Lower lobe of right lung (tissue), 2 donors: Measurements from ENCODE around the gene NEUROG3. TPM values are rescaled to one million over a fixed set of nuclear protein-coding genes. Genes with fewer than 3 reads are reported as not detected.

Experiments
- ATAC-seq, 2 donors: fragments of 200-7000 bp; cut with Tn5 transposase; one replicate each; pipeline ENCODE4 v1.9.1; 2020 to 2022; ENCODE audit warnings: mild to moderate bottlenecking in 2 of 2, moderate library complexity in 2 of 2
- DNase-seq: peaks from one replicate; pipeline ENCODE4 v3.0.0-alpha.2; 2020
- H3K27ac ChIP-seq: fragments of 200-600 bp; one replicate; pipeline ENCODE4 v1.8.0; 2022
- H3K27me3 ChIP-seq: fragments of 200-600 bp; one replicate; pipeline ENCODE4 v1.8.0; 2022; ENCODE audit warnings: low read depth
- H3K36me3 ChIP-seq: fragments of 200-600 bp; one replicate; pipeline ENCODE4 v1.8.0; 2022; ENCODE audit warnings: mild to moderate bottlenecking
- H3K4me1 ChIP-seq: fragments of 200-600 bp; one replicate; pipeline ENCODE4 v1.8.0; 2022
- H3K4me3 ChIP-seq: fragments of 200-600 bp; one replicate; pipeline ENCODE4 v1.8.0; 2022; ENCODE audit warnings: mild to moderate bottlenecking
- H3K9me3 ChIP-seq: fragments of 200-600 bp; one replicate; pipeline ENCODE4 v1.8.0; 2022
- CTCF ChIP-seq: fragments of 200-600 bp; IDR thresholded peaks from one replicate; pipeline ENCODE4 v1.8.0; 2022; ENCODE audit warnings: antibody characterized with exemption, mild to moderate bottlenecking
- intact Hi-C: fragments of 100-400 bp; cut with DNase I; formaldehyde crosslinking; loops from one replicate; pipeline ENCODE4 v1.11.0; 2022
- long read RNA-seq: library from polyadenylated mRNA; unstranded; transcript quantifications from one replicate; pipeline ENCODE4 v2.0.0, GENCODE V29; 2021
- total RNA-seq: library from RNA; stranded (reverse); fragmentation: NEBNext Ultra II Directional; extraction: Animal tissue kit (Norgen Biotek cat#: 25700); gene quantifications from one replicate; pipeline ENCODE4 v1.2.1, GENCODE V29; 2021
- donor health status: DM: no; HTN: yes; CAD: no; lungs with severe emphysema.

NEUROG3 gene
- total RNA-seq, result not detected
- long read RNA-seq, partial matches to known transcripts, result 0 of 1 reads
- long read RNA-seq, other reads (novel, unspliced or antisense), result 1 of 1 reads

GRCh38 chr10:69573056-69573806, at the start of gene NEUROG3:
NEUROG3 (minus strand) TSS chr10:69573422; CDS start chr10:69573043, 379 bp downstream.
- peak in 1 of 2 donors; percentile 38 for ATAC-seq
- Histone ChIP-seq H3K4me3 (peak within 1 kb of the TSS; percentile 38), H3K9me3 (no peaks in the 10 kb centered on the region)

DNA sequence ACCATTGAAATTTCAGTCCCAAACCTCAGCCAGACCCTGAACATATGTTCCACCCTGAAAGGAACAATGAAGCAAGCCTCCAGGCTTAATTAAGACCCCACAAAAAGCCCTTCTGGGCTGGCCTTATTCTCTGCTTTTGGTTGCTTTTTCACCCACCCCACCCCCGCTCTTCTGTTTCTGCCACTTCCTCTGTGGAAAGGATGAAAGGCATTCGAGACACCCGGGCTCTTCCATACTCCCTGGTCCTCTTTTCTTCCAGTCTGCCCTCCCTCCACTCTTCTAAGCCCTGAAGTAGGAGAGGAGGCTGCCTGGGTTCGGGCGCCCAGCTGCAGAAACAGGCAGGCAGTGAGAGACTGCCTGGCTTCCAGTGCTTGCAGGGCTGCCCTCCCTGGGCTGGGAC, 47.4 kb upstream of the NEUROG3 start:
- no peaks in the 10 kb centered on the region for H3K27me3 ChIP-seq
- no peaks in the 10 kb centered on the region for H3K9me3 ChIP-seq
- TF ChIP-seq CTCF, result no peak
- H3K4me1 ChIP-seq, result no peaks in the 10 kb centered on the region
- no peak overlapping the region for H3K27ac ChIP-seq
- H3K4me3 ChIP-seq, result no peak overlapping the region
- ATAC-seq (no peak), DNase-seq (no peak)
- intact Hi-C loops, result no loop called here
- no peaks in the 10 kb centered on the region for H3K36me3 ChIP-seq

More at GRCh38 chr10:69573056-69573806, at the start of gene NEUROG3:
- DNase-seq, result no peak
- intact Hi-C loops, result no loop called here
- no peak for TF ChIP-seq CTCF
- Histone ChIP-seq H3K4me1 (peaks cover 18% of the 10 kb centered on the region), H3K36me3 (no peaks in the 10 kb centered on the region), H3K27ac (no peak within 1 kb of the TSS), H3K27me3 (peaks cover 98% of the 10 kb centered on the region)

DNA sequence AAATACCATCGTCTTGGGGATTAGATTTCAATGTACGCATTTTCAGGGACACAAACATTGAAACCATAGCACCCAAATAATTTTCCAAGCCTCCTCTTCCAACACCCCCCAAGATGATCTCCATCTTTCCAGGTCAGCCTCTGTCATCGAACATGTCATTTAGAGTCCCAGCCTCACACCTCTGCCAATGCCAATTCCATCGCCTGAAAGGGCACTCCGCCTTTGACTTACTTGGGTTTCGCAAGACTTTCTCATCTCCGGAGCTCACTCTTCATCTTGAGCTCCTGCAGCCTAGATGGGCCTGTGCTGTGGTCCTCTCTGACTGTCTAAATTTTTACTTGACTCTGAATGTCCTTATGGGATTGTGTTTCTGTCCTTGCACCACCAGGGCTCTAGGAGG, 46.4 kb upstream of the NEUROG3 start:
- intact Hi-C loops, result no loop called here
- no peak for TF ChIP-seq CTCF
- Histone ChIP-seq H3K27me3 (no peaks in the 10 kb centered on the region), H3K36me3 (no peaks in the 10 kb centered on the region), H3K4me3 (no peak overlapping the region), H3K27ac (no peak overlapping the region), H3K9me3 (no peaks in the 10 kb centered on the region), H3K4me1 (no peaks in the 10 kb centered on the region)
- DNase-seq (no peak), ATAC-seq (no peak)

- no peak for TF ChIP-seq CTCF
- DNase-seq (no peak), ATAC-seq (no peak)
- no peak overlapping the region for H3K27ac ChIP-seq
- no peaks in the 10 kb centered on the region for H3K9me3 ChIP-seq
- no peaks in the 10 kb centered on the region for H3K27me3 ChIP-seq
- no peaks in the 10 kb centered on the region for H3K36me3 ChIP-seq
- no peak overlapping the region for H3K4me3 ChIP-seq
- intact Hi-C loops, result no loop called here
- H3K4me1 ChIP-seq, result no peaks in the 10 kb centered on the region
Observed at GRCh38 chr10:69618746-69619145, 45.5 kb upstream of the NEUROG3 start.

DNA sequence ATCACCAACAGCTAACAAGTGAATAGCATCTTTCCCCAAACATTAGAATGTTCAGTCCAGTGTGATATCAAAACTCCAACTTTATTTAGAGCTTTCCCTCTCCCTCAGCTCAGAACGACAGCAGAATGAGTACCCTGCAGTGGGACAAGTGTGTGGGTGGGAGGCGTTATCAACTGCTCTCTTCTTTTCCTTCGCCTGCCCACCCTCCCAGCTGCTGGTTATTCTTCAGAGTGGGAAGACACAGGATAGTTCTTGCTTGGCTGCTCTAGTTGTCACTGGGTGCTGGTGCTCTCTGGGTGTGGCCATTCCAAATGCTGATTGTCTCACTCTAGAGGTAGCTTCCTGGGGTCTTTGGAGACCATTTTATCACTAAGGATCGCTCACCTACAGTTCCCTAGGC, 43.1 kb upstream of the NEUROG3 start:
- H3K27me3 ChIP-seq, result no peaks in the 10 kb centered on the region
- no peak for DNase-seq
- H3K9me3 ChIP-seq, result no peaks in the 10 kb centered on the region
- H3K4me1 ChIP-seq, result no peaks in the 10 kb centered on the region
- H3K36me3 ChIP-seq, result no peaks in the 10 kb centered on the region
- ATAC-seq, result no peak
- no peak overlapping the region for H3K4me3 ChIP-seq
- intact Hi-C loops, result no loop called here
- no peak for TF ChIP-seq CTCF
- no peak overlapping the region for H3K27ac ChIP-seq
